ENCODE measurements around the gene MRPL19.

Gene MRPL19

GRCh38 chr2:75646583-75647425, at the start of gene MRPL19:
Gene MRPL19 (plus strand): TSS chr2:75646783. CDS start chr2:75646808, 25 bp downstream.
- no peak for TF ChIP-seq CTCF (conservative IDR thresholded peaks at IDR 0.05)
- TF ChIP-seq ZFX (IDR thresholded peaks at IDR 0.05): peak; percentile 98
- H3K27ac ChIP-seq: peak within 1 kb of the TSS; percentile 91

GRCh38 chr2:75596784-75597183, 49.8 kb upstream of the MRPL19 start:
- TF ChIP-seq CTCF (conservative IDR thresholded peaks at IDR 0.05): no peak
- no peak overlapping the region for H3K27ac ChIP-seq

- TF ChIP-seq ZFX (IDR thresholded peaks at IDR 0.05) (no peak), CTCF (conservative IDR thresholded peaks at IDR 0.05) (no peak)
- no peak overlapping the region for H3K27ac ChIP-seq
Measured at GRCh38 chr2:75597949-75598348, 48.6 kb upstream of the MRPL19 start.

DNA sequence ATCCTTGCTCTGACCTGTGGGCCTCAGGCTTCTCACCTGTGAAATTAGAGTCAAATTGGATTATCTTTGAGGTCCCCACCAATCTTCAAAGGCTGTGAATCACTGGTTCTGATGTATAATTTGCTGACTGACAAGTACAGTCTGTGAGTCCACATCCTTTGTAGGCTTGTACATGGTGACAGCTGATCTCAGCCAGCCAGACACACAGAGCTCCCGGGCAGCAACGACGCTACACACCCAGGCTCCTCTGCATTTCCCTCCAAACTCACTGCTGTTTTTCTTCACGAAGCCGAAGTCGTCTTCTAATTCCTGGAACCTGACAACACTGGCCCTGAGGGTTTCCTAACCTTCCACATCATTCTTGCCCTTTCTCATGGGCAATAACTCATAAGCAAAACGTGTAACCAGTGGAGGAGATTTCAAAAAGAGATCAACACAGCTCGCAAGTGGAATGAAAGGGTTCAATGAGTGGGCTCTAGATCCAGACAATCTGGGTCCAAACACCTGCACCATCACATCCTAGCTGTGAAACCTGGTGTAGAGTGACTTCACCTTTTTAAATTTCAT, 47.9 kb upstream of the MRPL19 start:
- TF ChIP-seq ZFX (IDR thresholded peaks at IDR 0.05) (no peak), CTCF (conservative IDR thresholded peaks at IDR 0.05) (no peak)
- H3K27ac ChIP-seq: no peak overlapping the region

DNA sequence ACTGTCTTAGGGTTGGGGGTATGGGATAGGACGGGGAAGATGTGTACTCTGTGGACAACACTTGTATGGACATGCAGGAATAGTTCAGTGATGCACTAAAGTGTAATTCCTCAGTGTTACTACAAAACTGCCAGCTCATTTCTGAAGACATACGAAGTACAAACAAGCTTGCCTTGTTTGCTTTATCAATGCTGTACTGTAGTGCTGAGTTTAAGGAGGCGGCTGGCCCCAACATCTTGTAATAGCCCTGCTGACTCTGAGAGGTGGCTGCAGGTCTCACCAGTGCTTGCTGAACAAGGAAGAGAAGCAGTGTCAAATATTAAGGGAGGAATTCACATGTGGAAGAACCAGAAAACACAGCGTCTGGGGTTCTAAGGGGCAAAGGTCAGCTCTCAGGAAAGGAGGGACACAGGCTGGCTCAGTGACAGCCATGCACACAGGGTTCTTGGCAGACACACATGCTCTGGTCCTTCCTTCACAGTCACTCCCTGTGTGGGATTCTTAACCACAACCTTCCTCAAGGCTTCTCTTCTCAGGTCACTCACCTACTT, 46.0 kb upstream of the MRPL19 start:
- TF ChIP-seq CTCF (conservative IDR thresholded peaks at IDR 0.05) (no peak), ZFX (IDR thresholded peaks at IDR 0.05) (no peak)
- H3K27ac ChIP-seq: no peak overlapping the region

- no peak overlapping the region for H3K27ac ChIP-seq
- no peak for TF ChIP-seq ZFX (IDR thresholded peaks at IDR 0.05)
- TF ChIP-seq CTCF (conservative IDR thresholded peaks at IDR 0.05): no peak
Measured at GRCh38 chr2:75602724-75603342, 43.8 kb upstream of the MRPL19 start.

- H3K27ac ChIP-seq: no peak overlapping the region
- no peak for TF ChIP-seq ZFX (IDR thresholded peaks at IDR 0.05)
- no peak for TF ChIP-seq CTCF (conservative IDR thresholded peaks at IDR 0.05)
Measured at GRCh38 chr2:75603477-75603876, 43.1 kb upstream of the MRPL19 start.
